Right lung (tissue), 5 donors: ENCODE measurements around the gene PDCL3. TPM values are rescaled to one million over a fixed set of nuclear protein-coding genes. Genes with fewer than 3 reads are reported as not detected.

Source experiments
- DNase-seq, 2 donors: peaks; one replicate each; pipeline ENCODE4 v3.0.0-alpha.2; 2013
- polyA plus RNA-seq, 5 donors: library from polyadenylated mRNA; unstranded; fragments of 120-200 nt; gene quantifications; one replicate each; pipeline versions ENCODE4 v1.2.1 to v1.2.3, GENCODE V29; 2013; ENCODE audit warnings: inconsistent platforms in 1 of 5, low replicate concordance in 1 of 5; ENCODE audit not compliant: insufficient read length in 5 of 5, insufficient read depth in 1 of 5

Gene PDCL3
- polyA plus RNA-seq, 5 donors: 27.8 to 31.8 (median 29.9) TPM

DNA sequence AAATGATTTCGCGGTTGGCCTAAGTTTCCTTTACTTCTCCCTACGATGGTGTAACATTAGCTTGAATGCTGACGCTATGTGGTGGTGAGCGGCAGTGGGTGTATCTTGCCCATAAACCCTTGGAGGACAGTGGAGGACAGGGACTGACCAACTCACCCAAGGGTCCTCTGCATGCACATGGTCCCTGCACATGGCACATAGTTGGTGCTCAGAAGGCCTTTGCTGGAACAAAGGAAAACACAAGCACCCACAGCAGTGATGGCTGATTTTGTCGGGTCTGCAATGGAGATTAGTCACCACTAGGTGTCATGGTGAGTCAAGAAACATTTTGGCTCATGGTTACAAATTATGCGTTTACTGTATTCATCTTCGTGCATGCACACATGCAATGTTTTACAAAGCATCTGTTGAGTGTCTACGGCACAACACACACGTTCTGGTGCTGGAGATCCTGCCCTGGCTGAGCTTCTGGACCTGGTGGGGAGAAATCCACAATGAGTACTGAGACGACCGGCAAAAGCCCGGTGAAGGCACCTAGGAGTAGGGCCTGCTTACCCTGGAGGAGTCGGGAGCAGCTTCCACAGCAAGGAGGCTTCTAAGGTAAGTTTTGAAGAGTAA, 44.0 kb downstream of the PDCL3 start:
- DNase-seq: peak in 1 of 2 donors; percentile 18

GRCh38 chr2:100610381-100610831, 47.6 kb downstream of the PDCL3 start:
- peak; percentile 43 to 50 for DNase-seq

DNA sequence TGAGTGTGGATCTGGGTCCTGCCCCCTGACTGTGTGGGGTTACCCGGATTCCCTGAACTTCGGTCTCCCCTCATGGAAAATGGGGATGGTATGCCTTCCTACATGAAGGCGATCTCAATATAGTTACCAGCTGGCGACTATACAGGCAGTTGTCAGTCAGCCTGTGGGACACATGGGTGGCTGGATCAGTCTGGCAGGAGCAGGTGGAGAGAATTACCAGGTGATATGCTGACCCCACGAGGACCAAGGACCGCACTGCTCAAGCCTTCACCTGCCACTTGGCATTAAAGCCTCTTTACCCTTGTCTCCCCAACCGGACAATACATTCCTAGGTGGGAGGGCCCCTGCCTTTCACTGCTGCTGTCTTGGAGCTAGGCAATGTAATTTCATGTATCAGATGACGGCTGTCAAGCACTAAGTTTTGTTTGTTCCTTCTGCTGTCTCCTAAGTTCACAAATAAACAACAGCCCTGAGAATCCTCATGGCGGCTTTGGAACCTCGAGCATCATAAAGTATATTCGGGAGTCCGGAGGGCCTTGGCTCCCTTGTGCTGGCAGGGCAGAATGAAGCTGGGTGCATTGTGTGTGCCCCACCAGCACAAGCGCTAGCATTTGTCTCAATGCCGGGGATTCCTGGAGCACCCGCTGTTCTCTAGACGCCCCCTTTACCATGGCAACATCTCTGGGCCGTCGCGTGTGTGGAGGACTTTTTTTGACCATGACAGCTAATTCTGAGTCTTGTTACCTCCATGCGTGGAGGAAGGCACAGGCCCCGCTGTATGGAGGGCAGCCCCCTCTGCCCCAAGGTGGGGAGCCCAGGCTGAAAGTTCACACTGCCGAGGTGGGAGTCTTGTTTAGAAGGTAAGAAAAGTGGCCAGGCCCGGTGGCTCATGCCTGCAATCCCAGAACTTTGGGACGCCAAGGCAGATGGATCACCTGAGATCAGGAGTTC, 48.6 kb downstream of the PDCL3 start:
- no peak for DNase-seq

DNA sequence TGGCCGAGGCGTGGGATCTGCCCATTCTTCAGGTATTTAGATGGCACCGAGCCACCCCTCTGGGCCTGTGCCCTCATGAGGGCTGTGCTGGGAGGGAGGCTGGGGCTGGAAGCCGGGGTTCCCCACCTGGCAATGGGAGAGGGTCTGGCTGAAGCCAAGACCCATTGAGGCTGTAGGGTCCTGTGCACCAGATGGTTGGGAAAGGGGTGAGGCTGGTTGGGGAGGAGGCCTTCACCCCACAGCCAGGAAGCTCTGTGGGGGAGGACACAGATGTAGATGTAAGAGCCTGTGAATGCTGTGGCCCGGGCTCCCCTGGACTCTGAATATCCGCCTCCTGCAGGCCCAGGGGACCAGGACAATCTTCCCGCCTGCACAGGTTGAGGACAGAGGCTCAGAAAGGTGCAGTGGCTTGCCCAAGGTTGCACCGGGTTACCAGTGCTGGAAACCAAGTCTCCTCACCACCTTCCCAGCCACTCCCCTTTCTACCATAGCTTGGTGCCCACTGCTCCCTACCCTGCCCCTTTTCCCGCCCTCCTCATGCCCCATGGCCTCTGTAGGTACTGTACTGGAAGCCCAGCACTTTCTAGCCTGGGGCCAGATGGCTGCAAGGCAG, 49.7 kb downstream of the PDCL3 start:
- no peak for DNase-seq

DNA sequence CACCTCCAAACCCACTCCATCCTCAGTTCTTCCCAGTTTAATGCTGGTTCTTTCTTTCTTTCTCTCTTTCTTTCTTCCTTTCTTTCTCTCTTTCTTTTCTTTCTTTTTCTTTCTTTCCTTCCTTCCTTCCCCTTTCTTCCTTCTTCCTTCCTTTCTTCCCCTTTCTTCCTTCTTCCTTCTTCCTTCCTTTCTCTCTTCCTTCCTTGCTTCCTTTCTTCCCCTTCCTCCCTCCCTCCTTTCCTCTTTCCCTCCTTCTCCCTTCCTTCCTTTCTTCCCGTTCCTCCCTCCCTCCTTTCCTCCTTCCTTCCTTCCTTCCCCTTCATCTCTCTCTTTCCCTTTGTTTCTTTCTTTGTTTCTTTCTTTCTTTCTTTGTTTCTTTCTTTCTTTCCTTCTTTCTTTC, 50.9 kb downstream of the PDCL3 start:
- no peak for DNase-seq

- no peak for DNase-seq
These were observed 51.7 kb downstream of the PDCL3 start for GRCh38 chr2:100614455-100615000.

GRCh38 chr2:100615471-100615870, 52.7 kb downstream of the PDCL3 start:
- DNase-seq: no peak

DNA sequence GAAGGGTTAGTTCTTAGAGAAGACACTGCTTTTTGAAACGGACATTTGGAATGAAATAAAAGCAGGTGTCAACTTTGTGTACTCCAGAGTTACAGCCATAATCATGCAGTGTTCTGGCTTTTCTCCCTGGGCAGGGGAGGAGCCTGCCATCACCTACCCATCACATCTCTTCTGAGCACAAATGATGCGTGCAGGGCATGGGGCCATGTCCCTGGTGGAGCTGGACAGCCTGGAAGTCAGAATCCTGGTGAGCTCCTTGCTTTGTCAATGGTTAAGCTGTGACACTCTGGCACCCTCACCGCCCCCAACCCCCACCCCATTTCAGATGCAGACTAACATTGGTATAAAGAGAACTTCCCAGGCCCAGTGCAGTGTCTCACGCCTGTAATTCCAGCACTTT, 53.1 kb downstream of the PDCL3 start:
- DNase-seq: no peak

DNA sequence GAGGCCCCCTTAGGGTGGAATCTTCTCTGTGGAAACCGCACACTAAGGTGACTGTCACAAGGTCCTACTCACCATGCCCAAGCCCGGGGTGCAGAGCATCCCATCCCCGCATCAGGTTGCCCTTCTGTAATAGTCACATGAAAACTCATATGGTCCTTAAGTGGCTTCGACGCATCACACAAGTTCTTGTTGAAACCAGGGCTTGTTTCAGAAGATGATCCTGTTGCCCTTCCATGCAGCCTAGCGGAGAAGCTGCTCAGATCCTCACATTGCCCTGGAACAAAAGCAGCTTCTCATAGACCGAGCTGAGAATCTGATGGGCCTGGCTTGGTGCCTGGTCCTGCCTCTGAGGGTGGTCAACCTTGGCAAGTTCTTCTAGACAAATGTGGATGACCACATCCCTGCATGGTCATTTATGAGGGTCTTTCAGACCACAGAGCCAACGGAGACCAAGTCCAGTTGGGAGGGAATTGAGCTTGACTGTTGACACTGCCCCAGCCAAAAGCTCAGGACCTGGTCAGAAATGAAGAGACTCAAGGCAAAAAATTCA, 54.1 kb downstream of the PDCL3 start:
- no peak for DNase-seq

GRCh38 chr2:100619951-100620350, 57.2 kb downstream of the PDCL3 start:
- no peak for DNase-seq

DNA sequence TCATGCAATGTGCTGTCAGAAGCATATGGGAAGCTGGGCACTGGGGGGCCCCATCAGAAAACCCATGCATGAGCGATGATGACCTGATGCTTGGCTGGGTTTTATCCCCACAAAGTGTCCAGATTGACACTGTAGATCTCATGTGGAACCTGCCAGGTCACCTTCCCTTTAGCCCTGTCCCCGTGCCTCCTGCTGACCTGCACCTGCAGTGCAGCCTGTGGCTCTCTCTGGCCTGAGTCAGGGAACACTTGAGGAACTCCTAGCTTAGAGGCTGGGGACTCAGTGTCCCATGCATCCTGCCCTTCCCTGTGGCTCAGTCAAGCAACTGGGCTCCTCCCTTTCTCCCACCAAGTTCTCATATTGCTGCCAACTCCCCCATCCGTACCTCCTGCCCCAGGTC, 57.7 kb downstream of the PDCL3 start:
- no peak for DNase-seq

DNA sequence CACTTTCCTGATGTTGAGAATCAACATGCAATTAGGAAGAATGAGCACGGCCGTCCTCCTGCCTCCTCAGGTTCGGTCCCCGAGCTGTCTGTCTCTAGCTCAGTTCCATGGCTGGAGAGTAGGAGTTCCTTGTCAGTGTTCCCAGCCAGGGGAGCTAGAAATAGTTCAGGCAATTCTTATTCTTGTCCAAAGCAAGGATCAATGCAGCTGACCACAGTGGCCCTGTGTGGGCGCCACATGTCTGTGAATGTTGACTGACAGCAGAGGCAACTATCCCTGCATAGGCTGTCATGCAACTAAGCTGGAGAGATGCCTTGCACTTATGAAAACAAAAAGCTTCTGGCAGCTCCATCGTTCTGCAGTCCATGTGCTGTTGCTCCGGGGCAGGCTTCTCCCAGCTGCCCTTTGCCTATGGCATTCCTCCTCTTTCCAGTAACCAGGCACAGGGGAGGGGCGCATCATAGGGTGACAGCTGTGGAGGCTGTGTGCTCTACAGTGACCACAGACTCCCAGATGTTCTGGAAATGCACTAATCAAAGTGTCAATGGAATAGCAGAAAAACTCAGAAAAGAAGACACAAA, 58.7 kb downstream of the PDCL3 start:
- DNase-seq: no peak

- no peak for DNase-seq
These were observed 60.4 kb downstream of the PDCL3 start for GRCh38 chr2:100623033-100623715.

DNA sequence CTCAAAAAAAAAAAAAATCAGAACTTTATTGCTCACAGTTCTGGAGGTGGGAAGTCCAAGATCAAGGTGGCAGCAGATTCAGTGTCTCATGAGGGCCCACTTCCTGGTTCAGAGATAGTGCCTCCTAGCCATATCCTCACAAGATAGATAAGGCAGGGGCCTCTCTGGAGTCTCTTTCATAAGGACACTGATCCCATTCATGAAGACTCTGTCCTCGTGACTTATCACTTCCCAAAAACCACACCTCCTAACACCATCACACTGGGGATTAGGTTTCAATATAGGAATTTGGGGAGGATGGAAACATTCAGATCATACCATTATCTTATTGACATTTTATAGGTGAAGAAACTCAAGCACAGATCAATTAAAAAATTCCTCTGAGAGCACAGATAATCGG, 61.1 kb downstream of the PDCL3 start:
- DNase-seq: no peak

GRCh38 chr2:100624536-100624935, 61.7 kb downstream of the PDCL3 start:
- no peak for DNase-seq

DNA sequence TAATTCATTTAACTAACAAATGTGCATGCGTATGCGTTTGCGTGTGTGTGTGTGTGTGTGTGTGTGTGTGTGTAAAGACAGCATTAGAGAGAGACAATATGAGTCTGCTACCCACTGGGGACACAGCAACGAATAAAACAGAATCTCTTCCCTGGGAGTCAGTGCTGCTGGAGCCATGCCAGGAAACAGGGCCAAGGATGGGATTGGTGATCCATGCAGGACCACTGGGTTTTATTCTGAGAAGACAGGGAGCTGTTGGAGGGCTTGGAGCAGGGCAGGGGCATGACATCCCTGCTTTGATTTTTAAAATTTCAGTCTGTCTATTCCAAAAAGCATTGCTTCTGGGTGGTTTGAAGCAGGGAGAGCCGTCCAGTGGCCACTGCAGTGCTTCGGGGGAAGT, 62.9 kb downstream of the PDCL3 start:
- DNase-seq: no peak

Other genes with a start within 250 kb of the PDCL3 start
- gene LONRF2, start 240.5 kb upstream of the PDCL3 start, polyA plus RNA-seq: 1 to 10 TPM; 2.1 to 4.6 (median 3.4) TPM
- 10 to 100 TPM; 26.6 to 30.7 (median 28.8) TPM for gene CHST10, start 145.3 kb upstream of the PDCL3 start, polyA plus RNA-seq
- gene NMS, start 92.5 kb upstream of the PDCL3 start, polyA plus RNA-seq: not detected